HEK293 (cell line): Measurements from ENCODE around the gene JPH2.

ENCODE experiments used
- CTCF ChIA-PET: fragments of 350-600 bp; formaldehyde crosslinking; extraction: SDS; loops from one replicate; lab custom pipeline; 2021; ENCODE audit warnings: antibody characterized with exemption; lab: Yijun Ruan, JAX
- POLR2A ChIA-PET: fragments of 300-600 bp; formaldehyde crosslinking; extraction: SDS; loops from one replicate; lab custom pipeline; 2020; ENCODE audit warnings: antibody characterized with exemption, inconsistent platforms; lab: Yijun Ruan, JAX
- H3K27ac ChIP-seq: fragments of 200-500 bp; sonication (Bioruptor generic); 2 replicates; pipeline ENCODE4 v1.5.1; 2014; ENCODE audit warnings: low read depth, low read length, control low read depth, inconsistent platforms; ENCODE audit errors: extremely low read depth
- H3K36me3 ChIP-seq, 2 experiments: fragments of 200-500 bp in 1 of 2; sonication (Bioruptor generic) in 1 of 2; 1 replicate in 1 of 2; 2 replicates in 1 of 2; pipeline ENCODE4 v1.5.1; 2014 to 2017; ENCODE audit warnings: inconsistent platforms in 2 of 2, low read length in 2 of 2; ENCODE audit not compliant: control insufficient read depth in 2 of 2, insufficient read depth in 1 of 2
- H3K4me1 ChIP-seq: fragments of 200-500 bp; sonication (Bioruptor generic); 2 replicates; pipeline ENCODE4 v1.5.1; 2014; ENCODE audit warnings: mild to moderate bottlenecking, low read length, inconsistent platforms; ENCODE audit not compliant: control insufficient read depth, insufficient read depth
- H3K4me3 ChIP-seq: 2 replicates; pipeline ENCODE4 v1.5.1; 2011; ENCODE audit warnings: low read depth, mild to moderate bottlenecking, control low read depth, low read length, moderate library complexity
- H3K9me3 ChIP-seq: fragments of 200-500 bp; sonication (Bioruptor generic); 2 replicates; pipeline ENCODE4 v1.5.1; 2014; ENCODE audit warnings: low read depth, low read length, inconsistent platforms; ENCODE audit not compliant: control insufficient read depth, insufficient read depth
- BCL11B ChIP-seq: fragments of 450-650 bp; formaldehyde crosslinking; IDR thresholded peaks from 2 replicates; pipeline ENCODE4 v1.5.1; 2016; ENCODE audit warnings: low read depth, missing biosample characterization, missing genetic modification characterization
- GFI1B ChIP-seq: fragments of 450-650 bp; formaldehyde crosslinking; IDR thresholded peaks from 2 replicates; pipeline ENCODE4 v1.5.1; 2016; ENCODE audit warnings: missing biosample characterization, missing genetic modification characterization
- GLI2 ChIP-seq: fragments of 450-650 bp; formaldehyde crosslinking; IDR thresholded peaks from 2 replicates; pipeline ENCODE4; 2017; ENCODE audit warnings: missing biosample characterization, missing genetic modification characterization, low read depth, borderline replicate concordance
- IKZF3 ChIP-seq: fragments of 450-650 bp; IDR thresholded peaks from 2 replicates; pipeline ENCODE4 v1.5.0; 2018; ENCODE audit warnings: missing biosample characterization, mild to moderate bottlenecking, missing genetic modification characterization, moderate library complexity
- KLF10 ChIP-seq: fragments of 450-650 bp; IDR thresholded peaks from 2 replicates; pipeline ENCODE4 v1.5.1; 2018; ENCODE audit warnings: missing biosample characterization, mild to moderate bottlenecking, missing genetic modification characterization
- KLF9 ChIP-seq: fragments of 450-650 bp; formaldehyde crosslinking; IDR thresholded peaks from 2 replicates; pipeline ENCODE4 v1.5.1; 2016; ENCODE audit warnings: missing biosample characterization, missing genetic modification characterization, low read depth
- MEIS1 ChIP-seq: sonication (generic); formaldehyde crosslinking; IDR thresholded peaks from 2 replicates; pipeline ENCODE4 v1.8.1; 2022; ENCODE audit warnings: missing genetic modification reagents, mild to moderate bottlenecking, borderline replicate concordance
- SETDB1 ChIP-seq: IDR thresholded peaks from one replicate; pipeline ENCODE4 v1.6.1; 2017; ENCODE audit warnings: mild to moderate bottlenecking, low read length, moderate library complexity, mixed read lengths; ENCODE audit not compliant: insufficient read length
- SP3 ChIP-seq: fragments of 450-650 bp; formaldehyde crosslinking; IDR thresholded peaks from 2 replicates; pipeline ENCODE4 v1.5.1; 2016; ENCODE audit warnings: missing biosample characterization, missing genetic modification characterization
- WT1 ChIP-seq: fragments of 450-650 bp; formaldehyde crosslinking; IDR thresholded peaks from 2 replicates; pipeline ENCODE4 v1.5.1; 2016; ENCODE audit warnings: missing biosample characterization, missing genetic modification characterization
- ZEB2 ChIP-seq: fragments of 450-650 bp; formaldehyde crosslinking; IDR thresholded peaks from 2 replicates; pipeline ENCODE4 v1.5.1; 2016; ENCODE audit warnings: missing biosample characterization, missing genetic modification characterization
- ZIC2 ChIP-seq: fragments of 450-650 bp; formaldehyde crosslinking; IDR thresholded peaks from 2 replicates; pipeline ENCODE4 v1.5.1; 2016; ENCODE audit warnings: missing biosample characterization, missing genetic modification characterization
- ZNF114 ChIP-seq: fragments of 450-650 bp; formaldehyde crosslinking; IDR thresholded peaks from 2 replicates; pipeline ENCODE4 v1.5.0; 2017; ENCODE audit warnings: missing biosample characterization, missing genetic modification characterization
- ZNF132 ChIP-seq: fragments of 450-650 bp; formaldehyde crosslinking; IDR thresholded peaks from 2 replicates; pipeline ENCODE4 v1.5.1; 2017; ENCODE audit warnings: missing biosample characterization, missing genetic modification characterization, borderline replicate concordance
- ZNF138 ChIP-seq: fragments of 450-650 bp; formaldehyde crosslinking; IDR thresholded peaks from 2 replicates; pipeline ENCODE4 v1.5.1; 2016; ENCODE audit warnings: missing biosample characterization, missing genetic modification characterization, borderline replicate concordance
- ZNF155 ChIP-seq: fragments of 450-650 bp; formaldehyde crosslinking; IDR thresholded peaks from 2 replicates; pipeline ENCODE4 v1.5.1; 2016; ENCODE audit warnings: missing biosample characterization, missing genetic modification characterization
- ZNF211 ChIP-seq: fragments of 450-650 bp; formaldehyde crosslinking; IDR thresholded peaks from 2 replicates; pipeline ENCODE4 v1.5.1; 2016; ENCODE audit warnings: low read depth, missing biosample characterization, missing genetic modification characterization
- ZNF221 ChIP-seq: fragments of 450-650 bp; formaldehyde crosslinking; IDR thresholded peaks from 2 replicates; pipeline ENCODE4 v1.5.1; 2017; ENCODE audit warnings: missing biosample characterization, missing genetic modification characterization, borderline replicate concordance
- ZNF248 ChIP-seq: fragments of 450-650 bp; formaldehyde crosslinking; IDR thresholded peaks from 2 replicates; pipeline ENCODE4 v1.5.1; 2017; ENCODE audit warnings: missing biosample characterization, missing genetic modification characterization
- ZNF335 ChIP-seq: fragments of 450-650 bp; formaldehyde crosslinking; conservative IDR thresholded peaks from 2 replicates; pipeline ENCODE4 v1.5.1; 2016; ENCODE audit warnings: missing biosample characterization, missing genetic modification characterization
- ZNF404 ChIP-seq: fragments of 450-650 bp; formaldehyde crosslinking; IDR thresholded peaks from 2 replicates; pipeline ENCODE4 v1.5.1; 2017; ENCODE audit warnings: missing biosample characterization, missing genetic modification characterization
- ZNF426 ChIP-seq: fragments of 450-650 bp; formaldehyde crosslinking; IDR thresholded peaks from 2 replicates; pipeline ENCODE4 v1.5.1; 2017; ENCODE audit warnings: missing biosample characterization, missing genetic modification characterization, mild to moderate bottlenecking, inconsistent platforms, moderate library complexity
- ZNF48 ChIP-seq: fragments of 450-650 bp; formaldehyde crosslinking; IDR thresholded peaks from 2 replicates; pipeline ENCODE4 v1.5.1; 2016; ENCODE audit warnings: missing biosample characterization, missing genetic modification characterization
- ZNF514 ChIP-seq: fragments of 450-650 bp; formaldehyde crosslinking; IDR thresholded peaks from 2 replicates; pipeline ENCODE4 v1.5.1; 2016; ENCODE audit warnings: missing biosample characterization, missing genetic modification characterization
- ZNF521 ChIP-seq: fragments of 450-650 bp; formaldehyde crosslinking; IDR thresholded peaks from 2 replicates; pipeline ENCODE4 v1.5.1; 2017; ENCODE audit warnings: missing biosample characterization, mild to moderate bottlenecking, missing genetic modification characterization
- ZNF600 ChIP-seq: fragments of 450-650 bp; formaldehyde crosslinking; IDR thresholded peaks from 2 replicates; pipeline ENCODE4 v1.5.1; 2016; ENCODE audit warnings: missing biosample characterization, missing genetic modification characterization
- ZNF830 ChIP-seq: fragments of 450-650 bp; IDR thresholded peaks from 2 replicates; pipeline ENCODE4 v1.5.0; 2018; ENCODE audit warnings: missing biosample characterization, missing genetic modification characterization, low read depth, mild to moderate bottlenecking, moderate library complexity
- TF ChIP-seq, protein P1 (sequence below): fragments of 450-650 bp; formaldehyde crosslinking; IDR thresholded peaks from 2 replicates; pipeline ENCODE4 v1.5.1; 2017; ENCODE audit warnings: missing biosample characterization, mild to moderate bottlenecking, missing genetic modification characterization, moderate library complexity
- TF ChIP-seq, protein P2 (sequence below): fragments of 450-650 bp; formaldehyde crosslinking; conservative IDR thresholded peaks from 2 replicates; pipeline ENCODE4 v1.5.1; 2016; ENCODE audit warnings: low read depth, missing biosample characterization, missing genetic modification characterization
- TF ChIP-seq, protein P3 (sequence below): fragments of 450-650 bp; formaldehyde crosslinking; IDR thresholded peaks from 2 replicates; pipeline ENCODE4 v1.5.1; 2016; ENCODE audit warnings: missing biosample characterization, missing genetic modification characterization
- TF ChIP-seq, protein P4 (sequence below): fragments of 450-650 bp; formaldehyde crosslinking; IDR thresholded peaks from 2 replicates; pipeline ENCODE4 v1.5.1; 2016; ENCODE audit warnings: missing biosample characterization, missing genetic modification characterization

Gene JPH2

DNA sequence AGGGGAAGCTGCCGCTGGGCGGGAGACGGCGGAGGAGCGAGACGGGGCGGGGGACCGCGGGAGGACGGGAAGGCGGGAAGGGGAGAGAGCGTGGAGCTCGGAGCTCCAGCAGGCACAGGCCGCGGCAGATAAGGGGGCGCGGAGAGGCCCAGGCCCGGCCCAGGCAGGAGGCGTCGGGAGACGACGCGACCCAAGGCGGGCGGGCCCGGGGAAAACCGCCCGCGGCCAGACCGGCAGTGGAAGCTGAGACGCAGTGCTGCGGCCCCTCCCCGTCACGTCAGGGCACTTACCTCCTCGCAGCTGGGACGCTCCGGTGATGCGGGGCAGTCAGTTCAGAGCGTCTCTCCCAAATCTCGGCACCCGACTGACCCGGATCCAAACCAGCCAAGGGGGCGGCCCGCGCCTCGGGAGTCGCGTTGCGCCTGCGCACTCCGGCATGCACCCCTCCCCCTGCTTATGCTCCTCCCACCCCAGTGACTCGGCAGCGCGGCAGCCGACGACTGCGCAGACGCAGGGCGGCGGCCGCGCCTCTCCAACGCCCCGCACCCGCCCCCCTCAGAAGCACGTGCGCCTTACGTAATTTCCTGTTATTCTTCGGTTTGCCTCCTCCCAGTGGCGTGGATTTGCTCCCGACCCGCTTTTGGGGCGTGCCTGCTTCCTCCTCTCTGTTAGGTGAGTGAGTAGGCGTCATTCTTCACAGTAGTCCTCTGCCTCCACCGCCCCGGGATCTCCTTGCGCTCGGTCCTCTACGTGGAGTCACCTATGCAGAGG is 23.6 kb upstream of the JPH2 start, which contains the start of gene OSER1:
Gene OSER1 (minus strand): TSS at position 366 of the 771 bp plus-strand sequence. CDS start 3,814 bp downstream, outside the sequence.
- Histone ChIP-seq H3K27ac (peak within 1 kb of the TSS; percentile 79), H3K4me1 (peaks cover 22% of the 10 kb centered on the region), H3K9me3 (no peaks in the 10 kb centered on the region), H3K36me3 (peaks cover 8 to 9% of the 10 kb centered on the region in 2 experiments), H3K4me3 (peak within 1 kb of the TSS; percentile 80)
- ChIA-PET CTCF (interaction anchor here (0.7 to 2.9 kb wide), 2 partner anchors 20 to 23 kb away, joined by 3 to 11 read pairs; no protein-coding TSS in a partner anchor), POLR2A (interaction anchor here (0.5 to 1.3 kb wide), 4 partner anchors 44 to 100 kb away, joined by 3 to 4 read pairs (median 3); partner anchors contain the start of gene FITM2)
- TF ChIP-seq ZNF221: no peak
- TF ChIP-seq SP3 (tag by site-specific recombination): peak; percentile 99
- no peak for TF ChIP-seq ZNF521 (tag by site-specific recombination)
- TF ChIP-seq ZIC2 (tag by site-specific recombination): peak; percentile 50; the same call in 1 of the 2 replicates
- TF ChIP-seq ZNF426: no peak
- TF ChIP-seq SETDB1: no peak
- TF ChIP-seq BCL11B (tag by site-specific recombination): no peak
- TF ChIP-seq ZNF211 (tag by site-specific recombination): no peak
- TF ChIP-seq WT1 (tag by site-specific recombination): peak; percentile 33
- TF ChIP-seq GFI1B (tag by site-specific recombination): peak; percentile 91
- peak; percentile 97 for TF ChIP-seq KLF9 (tag by site-specific recombination)
- TF ChIP-seq ZNF248 (tag by site-specific recombination): no peak
- TF ChIP-seq ZNF132 (tag by site-specific recombination): no peak
- TF ChIP-seq, protein P1, sequence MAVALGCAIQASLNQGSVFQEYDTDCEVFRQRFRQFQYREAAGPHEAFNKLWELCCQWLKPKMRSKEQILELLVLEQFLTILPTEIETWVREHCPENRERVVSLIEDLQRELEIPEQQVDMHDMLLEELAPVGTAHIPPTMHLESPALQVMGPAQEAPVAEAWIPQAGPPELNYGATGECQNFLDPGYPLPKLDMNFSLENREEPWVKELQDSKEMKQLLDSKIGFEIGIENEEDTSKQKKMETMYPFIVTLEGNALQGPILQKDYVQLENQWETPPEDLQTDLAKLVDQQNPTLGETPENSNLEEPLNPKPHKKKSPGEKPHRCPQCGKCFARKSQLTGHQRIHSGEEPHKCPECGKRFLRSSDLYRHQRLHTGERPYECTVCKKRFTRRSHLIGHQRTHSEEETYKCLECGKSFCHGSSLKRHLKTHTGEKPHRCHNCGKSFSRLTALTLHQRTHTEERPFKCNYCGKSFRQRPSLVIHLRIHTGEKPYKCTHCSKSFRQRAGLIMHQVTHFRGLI (tag by site-specific recombination): no peak
- TF ChIP-seq ZNF830 (tag by site-specific recombination): no peak
- no peak for TF ChIP-seq ZNF514
- TF ChIP-seq KLF10 (tag by site-specific recombination): peak; percentile 100
- 0 out of 2 replicates have a peak, but pooled peaks have one; percentile 50 for TF ChIP-seq ZNF335 (tag by site-specific recombination)
- TF ChIP-seq ZNF600: peak; percentile 80
- peak; percentile 8; the same call in 1 of the 2 replicates for TF ChIP-seq IKZF3 (tag by site-specific recombination)
- TF ChIP-seq ZNF114: no peak
- TF ChIP-seq, protein P2, sequence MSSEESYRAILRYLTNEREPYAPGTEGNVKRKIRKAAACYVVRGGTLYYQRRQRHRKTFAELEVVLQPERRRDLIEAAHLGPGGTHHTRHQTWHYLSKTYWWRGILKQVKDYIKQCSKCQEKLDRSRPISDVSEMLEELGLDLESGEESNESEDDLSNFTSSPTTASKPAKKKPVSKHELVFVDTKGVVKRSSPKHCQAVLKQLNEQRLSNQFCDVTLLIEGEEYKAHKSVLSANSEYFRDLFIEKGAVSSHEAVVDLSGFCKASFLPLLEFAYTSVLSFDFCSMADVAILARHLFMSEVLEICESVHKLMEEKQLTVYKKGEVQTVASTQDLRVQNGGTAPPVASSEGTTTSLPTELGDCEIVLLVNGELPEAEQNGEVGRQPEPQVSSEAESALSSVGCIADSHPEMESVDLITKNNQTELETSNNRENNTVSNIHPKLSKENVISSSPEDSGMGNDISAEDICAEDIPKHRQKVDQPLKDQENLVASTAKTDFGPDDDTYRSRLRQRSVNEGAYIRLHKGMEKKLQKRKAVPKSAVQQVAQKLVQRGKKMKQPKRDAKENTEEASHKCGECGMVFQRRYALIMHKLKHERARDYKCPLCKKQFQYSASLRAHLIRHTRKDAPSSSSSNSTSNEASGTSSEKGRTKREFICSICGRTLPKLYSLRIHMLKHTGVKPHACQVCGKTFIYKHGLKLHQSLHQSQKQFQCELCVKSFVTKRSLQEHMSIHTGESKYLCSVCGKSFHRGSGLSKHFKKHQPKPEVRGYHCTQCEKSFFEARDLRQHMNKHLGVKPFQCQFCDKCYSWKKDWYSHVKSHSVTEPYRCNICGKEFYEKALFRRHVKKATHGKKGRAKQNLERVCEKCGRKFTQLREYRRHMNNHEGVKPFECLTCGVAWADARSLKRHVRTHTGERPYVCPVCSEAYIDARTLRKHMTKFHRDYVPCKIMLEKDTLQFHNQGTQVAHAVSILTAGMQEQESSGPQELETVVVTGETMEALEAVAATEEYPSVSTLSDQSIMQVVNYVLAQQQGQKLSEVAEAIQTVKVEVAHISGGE (tag by site-specific recombination): peak; percentile 71
- TF ChIP-seq GLI2 (tag by site-specific recombination): no peak
- no peak for TF ChIP-seq ZNF138 (tag by site-specific recombination)
- TF ChIP-seq, protein P3, sequence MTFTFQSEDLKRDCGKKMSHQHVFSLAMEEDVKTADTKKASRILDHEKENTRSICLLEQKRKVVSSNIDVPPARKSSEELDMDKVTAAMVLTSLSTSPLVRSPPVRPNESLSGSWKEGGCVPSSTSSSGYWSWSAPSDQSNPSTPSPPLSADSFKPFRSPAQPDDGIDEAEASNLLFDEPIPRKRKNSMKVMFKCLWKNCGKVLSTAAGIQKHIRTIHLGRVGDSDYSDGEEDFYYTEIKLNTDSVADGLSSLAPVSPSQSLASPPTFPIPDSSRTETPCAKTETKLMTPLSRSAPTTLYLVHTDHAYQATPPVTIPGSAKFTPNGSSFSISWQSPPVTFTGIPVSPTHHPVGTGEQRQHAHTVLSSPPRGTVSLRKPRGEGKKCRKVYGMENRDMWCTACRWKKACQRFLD: no peak
- TF ChIP-seq ZNF404 (tag by site-specific recombination): no peak
- no peak for TF ChIP-seq MEIS1 (CRISPR knock-in tag)
- peak; percentile 82 for TF ChIP-seq ZEB2 (tag by site-specific recombination)
- TF ChIP-seq, protein P4, sequence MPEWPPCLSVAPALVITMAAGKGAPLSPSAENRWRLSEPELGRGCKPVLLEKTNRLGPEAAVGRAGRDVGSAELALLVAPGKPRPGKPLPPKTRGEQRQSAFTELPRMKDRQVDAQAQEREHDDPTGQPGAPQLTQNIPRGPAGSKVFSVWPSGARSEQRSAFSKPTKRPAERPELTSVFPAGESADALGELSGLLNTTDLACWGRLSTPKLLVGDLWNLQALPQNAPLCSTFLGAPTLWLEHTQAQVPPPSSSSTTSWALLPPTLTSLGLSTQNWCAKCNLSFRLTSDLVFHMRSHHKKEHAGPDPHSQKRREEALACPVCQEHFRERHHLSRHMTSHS (tag by site-specific recombination): no peak
- TF ChIP-seq ZNF155: no peak
- no peak for TF ChIP-seq ZNF48
